ENCODE results near the gene WNK2.
A peak's percentile ranks its signal among the peaks of the same experiment; 100 is the strongest.

The WNK2 gene

DNA sequence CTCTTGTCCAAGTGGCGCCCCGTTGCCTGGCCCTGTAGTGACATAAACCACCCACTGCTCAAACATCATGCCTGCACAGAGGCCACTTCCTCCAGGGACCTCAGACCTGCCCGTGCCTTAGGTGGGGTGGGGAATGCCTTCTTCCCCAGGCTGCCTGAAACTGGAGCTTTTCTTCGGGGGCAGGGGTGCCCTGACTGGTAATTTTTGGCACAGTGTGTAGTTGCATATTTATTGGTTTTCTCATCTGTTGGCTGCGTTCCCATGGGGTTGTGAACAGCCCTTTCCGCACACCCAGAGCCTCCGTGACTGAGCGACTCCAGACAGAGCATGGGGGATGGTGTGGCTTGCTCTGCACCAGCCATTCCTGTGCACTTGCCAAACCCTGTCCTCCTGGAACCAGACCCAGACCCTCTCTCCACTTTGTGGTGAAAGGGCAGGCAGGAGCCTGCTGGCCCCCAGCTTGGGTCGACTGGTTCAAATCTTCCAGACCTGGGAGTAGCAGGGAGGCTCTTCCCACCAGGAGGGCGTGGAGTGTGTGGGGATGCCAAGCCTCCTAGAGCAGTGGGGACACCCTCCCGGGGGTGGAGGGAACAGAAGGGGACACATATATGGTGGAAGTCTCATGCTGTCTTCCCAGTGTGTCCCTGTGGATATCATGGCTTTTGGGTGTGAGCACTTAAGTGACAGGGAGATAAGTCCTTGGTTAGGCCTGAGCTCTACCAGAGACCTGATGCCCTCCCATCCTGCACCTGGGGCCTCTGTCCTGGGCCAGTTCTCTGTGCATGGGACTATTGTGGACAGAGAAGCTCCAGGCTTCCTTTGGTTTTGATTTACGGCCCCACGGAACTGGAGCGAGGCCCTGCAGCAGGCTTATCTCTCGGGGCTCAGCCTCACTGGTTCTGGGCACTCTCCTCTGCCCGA is 39.6 kb downstream of the WNK2 start:
- no peak overlapping the region for H3K27ac ChIP-seq (ENCODE audit: extremely low read depth, low read depth, low read length)
- CTCF ChIA-PET, result interaction anchor here (0.8 to 1.5 kb wide), 2 partner anchors 18 to 36 kb away, joined by 3 to 5 read pairs; no protein-coding TSS in a partner anchor
- TF ChIP-seq ZFHX2 (tag by site-specific recombination; conservative IDR thresholded peaks at IDR 0.05), result no peak
- TF ChIP-seq GLIS2 (tag by site-specific recombination; IDR thresholded peaks at IDR 0.05), result peak; percentile 15; the same call in 1 of the 2 replicates
- no peak for TF ChIP-seq INSM2 (tag by site-specific recombination; IDR thresholded peaks at IDR 0.05)
- peak; percentile 65 for TF ChIP-seq ZNF341 (tag by site-specific recombination; IDR thresholded peaks at IDR 0.05; ENCODE audit: low read depth)
- TF ChIP-seq ZNF544 (tag by site-specific recombination; IDR thresholded peaks at IDR 0.05), result no peak
- TF ChIP-seq GLIS1 (tag by site-specific recombination; IDR thresholded peaks at IDR 0.05), result peak; percentile 49; the same call in 1 of the 2 replicates
- no peak for TF ChIP-seq BCL11B (tag by site-specific recombination; IDR thresholded peaks at IDR 0.05; ENCODE audit: low read depth)
- no peak for TF ChIP-seq ZBTB6 (tag by site-specific recombination; IDR thresholded peaks at IDR 0.05)
- no peak for TF ChIP-seq ZNF558 (tag by site-specific recombination; IDR thresholded peaks at IDR 0.05)
- TF ChIP-seq KLF17 (tag by site-specific recombination; IDR thresholded peaks at IDR 0.05), result no peak
- no peak for TF ChIP-seq ZNF19 (tag by site-specific recombination; IDR thresholded peaks at IDR 0.05; ENCODE audit: low read depth)
- no peak for TF ChIP-seq ZNF501 (tag by site-specific recombination; IDR thresholded peaks at IDR 0.05)
- peak; percentile 83; the same call in 1 of the 2 replicates for TF ChIP-seq ZNF600 (tag by site-specific recombination; IDR thresholded peaks at IDR 0.05)
- no peak for TF ChIP-seq YY2 (tag by site-specific recombination; IDR thresholded peaks at IDR 0.05)
- TF ChIP-seq TRIM28 (IDR thresholded peaks at IDR 0.05; ENCODE audit: borderline replicate concordance, low read length), result no peak
- TF ChIP-seq ZSCAN30 (tag by site-specific recombination; IDR thresholded peaks at IDR 0.05), result no peak
- TF ChIP-seq, protein P1, sequence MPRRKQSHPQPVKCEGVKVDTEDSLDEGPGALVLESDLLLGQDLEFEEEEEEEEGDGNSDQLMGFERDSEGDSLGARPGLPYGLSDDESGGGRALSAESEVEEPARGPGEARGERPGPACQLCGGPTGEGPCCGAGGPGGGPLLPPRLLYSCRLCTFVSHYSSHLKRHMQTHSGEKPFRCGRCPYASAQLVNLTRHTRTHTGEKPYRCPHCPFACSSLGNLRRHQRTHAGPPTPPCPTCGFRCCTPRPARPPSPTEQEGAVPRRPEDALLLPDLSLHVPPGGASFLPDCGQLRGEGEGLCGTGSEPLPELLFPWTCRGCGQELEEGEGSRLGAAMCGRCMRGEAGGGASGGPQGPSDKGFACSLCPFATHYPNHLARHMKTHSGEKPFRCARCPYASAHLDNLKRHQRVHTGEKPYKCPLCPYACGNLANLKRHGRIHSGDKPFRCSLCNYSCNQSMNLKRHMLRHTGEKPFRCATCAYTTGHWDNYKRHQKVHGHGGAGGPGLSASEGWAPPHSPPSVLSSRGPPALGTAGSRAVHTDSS (tag by site-specific recombination; IDR thresholded peaks at IDR 0.05), result no peak
- peak; percentile 46; the same call in 1 of the 2 replicates for TF ChIP-seq ZNF423 (tag by site-specific recombination; IDR thresholded peaks at IDR 0.05)
- TF ChIP-seq ZNF514 (tag by site-specific recombination; IDR thresholded peaks at IDR 0.05), result no peak
- no peak for TF ChIP-seq ZNF843 (tag by site-specific recombination; IDR thresholded peaks at IDR 0.05)
- TF ChIP-seq ZNF629 (tag by site-specific recombination; IDR thresholded peaks at IDR 0.05), result no peak
- no peak for TF ChIP-seq ZEB2 (tag by site-specific recombination; IDR thresholded peaks at IDR 0.05)
- TF ChIP-seq ZNF398 (tag by site-specific recombination; IDR thresholded peaks at IDR 0.05), result no peak
- TF ChIP-seq ZNF10 (tag by site-specific recombination; IDR thresholded peaks at IDR 0.05), result no peak
- no peak for TF ChIP-seq MEIS1 (CRISPR knock-in tag; IDR thresholded peaks at IDR 0.05; ENCODE audit: borderline replicate concordance)
- TF ChIP-seq ZNF530 (tag by site-specific recombination; IDR thresholded peaks at IDR 0.05; ENCODE audit: low read depth), result no peak
- no peak for TF ChIP-seq ZNF747 (tag by site-specific recombination; IDR thresholded peaks at IDR 0.05)
- TF ChIP-seq ZNF555 (tag by site-specific recombination; conservative IDR thresholded peaks at IDR 0.05), result no peak
- TF ChIP-seq ZNF366 (tag by site-specific recombination; conservative IDR thresholded peaks at IDR 0.05), result no peak

More for the DNA sequence above, 39.6 kb downstream of the WNK2 start:
- Histone ChIP-seq H3K9me3 (ENCODE audit: control insufficient read depth, insufficient read depth, low read depth, low read length) (no peaks in the 10 kb centered on the region), H3K4me1 (ENCODE audit: control insufficient read depth, insufficient read depth, low read length) (peaks cover 6% of the 10 kb centered on the region), H3K4me3 (ENCODE audit: low read depth, low read length) (no peak overlapping the region), H3K36me3 (ENCODE audit: control insufficient read depth in 2 of 2, insufficient read depth in 1 of 2, low read length in 2 of 2) (no peaks in the 10 kb centered on the region)
- POLR2A ChIA-PET, result interaction anchor here (0.9 kb wide), 1 partner anchor 25 kb away, joined by 3 read pairs; no protein-coding TSS in a partner anchor

Data from HEK293 (cell line).